ENCODE data around the gene GRB14.

Gene GRB14

GRCh38 chr2:164515030-164515429 is 106.3 kb downstream of the GRB14 start:
- DNase-seq (ENCODE audit: low read depth): no peak
- no peak overlapping the region for H3K9ac ChIP-seq (ENCODE audit: low read length)
- H3K36me3 ChIP-seq (ENCODE audit: control insufficient read depth, insufficient read depth, low read length, severe bottlenecking): no peaks in the 10 kb centered on the region
- peaks cover 15% of the 10 kb centered on the region for H3K4me1 ChIP-seq (ENCODE audit: control insufficient read depth, insufficient read depth, low read length)
- peaks cover 33% of the 10 kb centered on the region for H3K9me3 ChIP-seq (ENCODE audit: control insufficient read depth, low read length)
- no peak overlapping the region for H3K4me3 ChIP-seq (ENCODE audit: low read length)
- no peaks in the 10 kb centered on the region for H3K27me3 ChIP-seq (replicated peaks; ENCODE audit: control insufficient read depth, insufficient read depth, low read length)

GRCh38 chr2:164514491-164514890 is 106.8 kb downstream of the GRB14 start:
- H3K27me3 ChIP-seq (replicated peaks; ENCODE audit: control insufficient read depth, insufficient read depth, low read length): no peaks in the 10 kb centered on the region
- no peak overlapping the region for H3K9ac ChIP-seq (ENCODE audit: low read length)
- DNase-seq (ENCODE audit: low read depth): no peak
- H3K9me3 ChIP-seq (ENCODE audit: control insufficient read depth, low read length): peaks cover 33% of the 10 kb centered on the region
- peaks cover 15% of the 10 kb centered on the region for H3K4me1 ChIP-seq (ENCODE audit: control insufficient read depth, insufficient read depth, low read length)
- H3K4me3 ChIP-seq (ENCODE audit: low read length): peak overlapping the region; percentile 30
- H3K36me3 ChIP-seq (ENCODE audit: control insufficient read depth, insufficient read depth, low read length, severe bottlenecking): no peaks in the 10 kb centered on the region

- no peaks in the 10 kb centered on the region for H3K36me3 ChIP-seq (ENCODE audit: control insufficient read depth, insufficient read depth, low read length, severe bottlenecking)
- H3K4me3 ChIP-seq (ENCODE audit: low read length): no peak overlapping the region
- peaks cover 23% of the 10 kb centered on the region for H3K9me3 ChIP-seq (ENCODE audit: control insufficient read depth, low read length)
Measured at GRCh38 chr2:164512871-164513270, 108.4 kb downstream of the GRB14 start.

GRCh38 chr2:164511738-164512137 is 109.5 kb downstream of the GRB14 start:
- DNase-seq (ENCODE audit: low read depth): no peak
- no peak overlapping the region for H3K9ac ChIP-seq (ENCODE audit: low read length)

More at GRCh38 chr2:164512871-164513270, 108.4 kb downstream of the GRB14 start:
- Histone ChIP-seq H3K4me1 (ENCODE audit: control insufficient read depth, insufficient read depth, low read length) (peaks cover 15% of the 10 kb centered on the region), H3K9ac (ENCODE audit: low read length) (no peak overlapping the region), H3K27me3 (replicated peaks; ENCODE audit: control insufficient read depth, insufficient read depth, low read length) (no peaks in the 10 kb centered on the region)
- no peak for DNase-seq (ENCODE audit: low read depth)

GRCh38 chr2:164510895-164511294 is 110.4 kb downstream of the GRB14 start:
- peaks cover 5% of the 10 kb centered on the region for H3K9me3 ChIP-seq (ENCODE audit: control insufficient read depth, low read length)
- H3K27me3 ChIP-seq (replicated peaks; ENCODE audit: control insufficient read depth, insufficient read depth, low read length): no peaks in the 10 kb centered on the region
- H3K36me3 ChIP-seq (ENCODE audit: control insufficient read depth, insufficient read depth, low read length, severe bottlenecking): no peaks in the 10 kb centered on the region

More at GRCh38 chr2:164511738-164512137, 109.5 kb downstream of the GRB14 start:
- H3K27me3 ChIP-seq (replicated peaks; ENCODE audit: control insufficient read depth, insufficient read depth, low read length): no peaks in the 10 kb centered on the region
- H3K9me3 ChIP-seq (ENCODE audit: control insufficient read depth, low read length): peaks cover 13% of the 10 kb centered on the region
- no peak overlapping the region for H3K4me3 ChIP-seq (ENCODE audit: low read length)
- peaks cover 15% of the 10 kb centered on the region for H3K4me1 ChIP-seq (ENCODE audit: control insufficient read depth, insufficient read depth, low read length)
- no peaks in the 10 kb centered on the region for H3K36me3 ChIP-seq (ENCODE audit: control insufficient read depth, insufficient read depth, low read length, severe bottlenecking)

GRCh38 chr2:164509137-164509877 is 112.0 kb downstream of the GRB14 start:
- Histone ChIP-seq H3K4me3 (ENCODE audit: low read length) (no peak overlapping the region), H3K4me1 (ENCODE audit: control insufficient read depth, insufficient read depth, low read length) (peaks cover 9% of the 10 kb centered on the region), H3K36me3 (ENCODE audit: control insufficient read depth, insufficient read depth, low read length, severe bottlenecking) (no peaks in the 10 kb centered on the region), H3K27me3 (replicated peaks; ENCODE audit: control insufficient read depth, insufficient read depth, low read length) (no peaks in the 10 kb centered on the region), H3K9me3 (ENCODE audit: control insufficient read depth, low read length) (no peaks in the 10 kb centered on the region), H3K9ac (ENCODE audit: low read length) (no peak overlapping the region)
- no peak for DNase-seq (ENCODE audit: low read depth)

More at GRCh38 chr2:164510895-164511294, 110.4 kb downstream of the GRB14 start:
- no peak overlapping the region for H3K4me3 ChIP-seq (ENCODE audit: low read length)
- H3K4me1 ChIP-seq (ENCODE audit: control insufficient read depth, insufficient read depth, low read length): peaks cover 15% of the 10 kb centered on the region
- no peak overlapping the region for H3K9ac ChIP-seq (ENCODE audit: low read length)
- no peak for DNase-seq (ENCODE audit: low read depth)

- no peaks in the 10 kb centered on the region for H3K27me3 ChIP-seq (replicated peaks; ENCODE audit: control insufficient read depth, insufficient read depth, low read length)
- H3K9ac ChIP-seq (ENCODE audit: low read length): no peak overlapping the region
- H3K4me3 ChIP-seq (ENCODE audit: low read length): no peak overlapping the region
- H3K4me1 ChIP-seq (ENCODE audit: control insufficient read depth, insufficient read depth, low read length): no peaks in the 10 kb centered on the region
- no peaks in the 10 kb centered on the region for H3K36me3 ChIP-seq (ENCODE audit: control insufficient read depth, insufficient read depth, low read length, severe bottlenecking)
- no peak for DNase-seq (ENCODE audit: low read depth)
- no peaks in the 10 kb centered on the region for H3K9me3 ChIP-seq (ENCODE audit: control insufficient read depth, low read length)
Measured at GRCh38 chr2:164504253-164504652, 117.0 kb downstream of the GRB14 start.

GRCh38 chr2:164498836-164499235 is 122.4 kb downstream of the GRB14 start:
- Histone ChIP-seq H3K27me3 (replicated peaks; ENCODE audit: control insufficient read depth, insufficient read depth, low read length) (no peaks in the 10 kb centered on the region), H3K4me1 (ENCODE audit: control insufficient read depth, insufficient read depth, low read length) (no peaks in the 10 kb centered on the region), H3K36me3 (ENCODE audit: control insufficient read depth, insufficient read depth, low read length, severe bottlenecking) (no peaks in the 10 kb centered on the region), H3K4me3 (ENCODE audit: low read length) (no peak overlapping the region), H3K9me3 (ENCODE audit: control insufficient read depth, low read length) (no peaks in the 10 kb centered on the region), H3K9ac (ENCODE audit: low read length) (no peak overlapping the region)
- DNase-seq (ENCODE audit: low read depth): no peak

- no peak for DNase-seq (ENCODE audit: low read depth)
- Histone ChIP-seq H3K9ac (ENCODE audit: low read length) (no peak overlapping the region), H3K4me3 (ENCODE audit: low read length) (no peak overlapping the region), H3K4me1 (ENCODE audit: control insufficient read depth, insufficient read depth, low read length) (no peaks in the 10 kb centered on the region), H3K36me3 (ENCODE audit: control insufficient read depth, insufficient read depth, low read length, severe bottlenecking) (no peaks in the 10 kb centered on the region), H3K9me3 (ENCODE audit: control insufficient read depth, low read length) (no peaks in the 10 kb centered on the region), H3K27me3 (replicated peaks; ENCODE audit: control insufficient read depth, insufficient read depth, low read length) (no peaks in the 10 kb centered on the region)
Measured at GRCh38 chr2:164496881-164497280, 124.4 kb downstream of the GRB14 start.

GRCh38 chr2:164496421-164496820 is 124.9 kb downstream of the GRB14 start:
- no peaks in the 10 kb centered on the region for H3K27me3 ChIP-seq (replicated peaks; ENCODE audit: control insufficient read depth, insufficient read depth, low read length)
- no peak overlapping the region for H3K4me3 ChIP-seq (ENCODE audit: low read length)
- H3K36me3 ChIP-seq (ENCODE audit: control insufficient read depth, insufficient read depth, low read length, severe bottlenecking): no peaks in the 10 kb centered on the region
- H3K4me1 ChIP-seq (ENCODE audit: control insufficient read depth, insufficient read depth, low read length): no peaks in the 10 kb centered on the region
- DNase-seq (ENCODE audit: low read depth): no peak
- H3K9me3 ChIP-seq (ENCODE audit: control insufficient read depth, low read length): no peaks in the 10 kb centered on the region
- no peak overlapping the region for H3K9ac ChIP-seq (ENCODE audit: low read length)

GRCh38 chr2:164495491-164496223 is 125.6 kb downstream of the GRB14 start:
- Histone ChIP-seq H3K9me3 (ENCODE audit: control insufficient read depth, low read length) (no peaks in the 10 kb centered on the region), H3K9ac (ENCODE audit: low read length) (no peak overlapping the region), H3K36me3 (ENCODE audit: control insufficient read depth, insufficient read depth, low read length, severe bottlenecking) (no peaks in the 10 kb centered on the region), H3K4me1 (ENCODE audit: control insufficient read depth, insufficient read depth, low read length) (no peaks in the 10 kb centered on the region), H3K27me3 (replicated peaks; ENCODE audit: control insufficient read depth, insufficient read depth, low read length) (no peaks in the 10 kb centered on the region), H3K4me3 (ENCODE audit: low read length) (no peak overlapping the region)
- peak; percentile 81 for DNase-seq (ENCODE audit: low read depth)
